ENCODE measurements around the gene IGSF22. TPM values are rescaled to one million over a fixed set of nuclear protein-coding genes. Genes with fewer than 3 reads are reported as not detected.
A peak's percentile ranks its signal among the peaks of the same experiment; 100 is the strongest.

IGSF22 gene
- total and polyA plus RNA-seq, 9 of the 15 experiments (the other 6 are each of a cell fraction or from before 2014, with no cell fraction given): not detected

GRCh38 chr11:18739685-18740084 lies 13.7 kb upstream of the IGSF22 start (continued):
- TF ChIP-seq ZBTB8A (IDR thresholded peaks at IDR 0.05; ENCODE audit: partially characterized antibody) (no peak), ZFP91 (CRISPR knock-in tag; IDR thresholded peaks at IDR 0.05) (no peak), SIRT6 (IDR thresholded peaks at IDR 0.05; ENCODE audit: low read depth, low read length) (no peak), CTCF (IDR thresholded peaks at IDR 0.05 in 2 of 3, conservative IDR thresholded peaks at IDR 0.05 in 1 of 3; ENCODE audit: insufficient read depth in 2 of 3, low read depth in 1 of 3, low read length in 3 of 3) (peak; percentile 47 to 59 (median 55); a peak in 5 of 6 replicates), ETV5 (CRISPR knock-in tag; IDR thresholded peaks at IDR 0.05; ENCODE audit: low read depth) (no peak), KLF6 (CRISPR knock-in tag; IDR thresholded peaks at IDR 0.05; ENCODE audit: borderline replicate concordance) (no peak)

- H2AFZ ChIP-seq (ENCODE audit: low read depth, low read length): no peak overlapping the region
- no peak overlapping the region for H3K9ac ChIP-seq (ENCODE audit: insufficient read depth in 1 of 2, low read depth in 2 of 2, low read length in 2 of 2)
- WGBS (ENCODE audit: insufficient coverage, low coverage, missing lambda C conversion rate): 3% methylated on average over 8 of the region's 8 CpGs
- H3K27me3 ChIP-seq (ENCODE audit: control insufficient read depth in 2 of 2, insufficient read depth in 2 of 2, low read length in 2 of 2): peaks cover 21 to 65% of the 10 kb centered on the region in 2 experiments
- DNase-seq (ENCODE audit: extremely low read depth in 1 of 4, low spot score in 3 of 4) (no peak), ATAC-seq (no peak), FAIRE-seq (no peak)
- H3K36me3 ChIP-seq (ENCODE audit: control insufficient read depth, insufficient read depth, low read length): no peaks in the 10 kb centered on the region
- ChIA-PET POLR2A (no interaction called here), CTCF (ENCODE audit: low intra/inter-chr PET ratio) (no interaction called here)
- no peaks in the 10 kb centered on the region for H3K9me3 ChIP-seq (replicated peaks; ENCODE audit: control insufficient read depth, insufficient read depth, low read depth, low read length)
- no peaks in the 10 kb centered on the region for H3K9me1 ChIP-seq (ENCODE audit: control insufficient read depth, insufficient read depth, low read length)
- in situ Hi-C loops (cut with MboI) (loop anchor here (10.0 to 25.0 kb wide), 2 partner anchors 200 to 493 kb away; partner anchors contain the start of genes SAA2 and TSG101), intact Hi-C loops (cut with micrococcal nuclease) (loop anchor here (10.0 kb wide), 2 partner anchors 493 to 623 kb away; partner anchors contain the start of gene SAA2)
- BruUV-seq (replicated peaks): no TSS peak
- H3K27ac ChIP-seq (ENCODE audit: extremely low read depth, low read depth, low read length): no peak overlapping the region
- no peak overlapping the region for H3K4me3 ChIP-seq
- no peak overlapping the region for H3K4me2 ChIP-seq (ENCODE audit: insufficient read depth, low read length)
- H4K20me1 ChIP-seq (replicated peaks; ENCODE audit: control insufficient read depth, insufficient read depth, low read length): 0 out of 2 replicates have a peak, but pooled peaks cover 3% of the 10 kb centered on the region
- H3K79me2 ChIP-seq (ENCODE audit: control insufficient read depth, insufficient read depth, low read length): no peaks in the 10 kb centered on the region
- H3K4me1 ChIP-seq (replicated peaks in 1 of 2; ENCODE audit: control insufficient read depth in 2 of 2, insufficient read depth in 2 of 2, low read length in 2 of 2): no peaks in the 10 kb centered on the region
- no peak for TF ChIP-seq ARID3A (IDR thresholded peaks at IDR 0.05; ENCODE audit: borderline replicate concordance, low read depth, low read length)
- TF ChIP-seq PTTG1 (tag; IDR thresholded peaks at IDR 0.05; ENCODE audit: low read depth): no peak
- no peak for TF ChIP-seq POU5F1 (IDR thresholded peaks at IDR 0.05; ENCODE audit: borderline replicate concordance, low read depth, low read length, partially characterized antibody)
- no peak for TF ChIP-seq ETS1 (conservative IDR thresholded peaks at IDR 0.05; ENCODE audit: control insufficient read depth, low read depth, low read length)
- TF ChIP-seq HOMEZ (CRISPR knock-in tag; IDR thresholded peaks at IDR 0.05): no peak
Observed at GRCh38 chr11:18737642-18738041, 11.7 kb upstream of the IGSF22 start.

Data from K562 (cell line).